Left forelimb (tissue), 1 donor: Measurements from ENCODE around the gene EDDM13.
"Not testable (repeated sequence)": the region's sequence is repeated elsewhere in the genome, so short reads cannot be mapped to it uniquely, and the experiment has no call there.

Experiments used
- DNase-seq: peaks from one replicate; pipeline ENCODE4 v3.0.0-alpha.2; 2018; ENCODE audit warnings: low spot score

EDDM13 gene, protein sequence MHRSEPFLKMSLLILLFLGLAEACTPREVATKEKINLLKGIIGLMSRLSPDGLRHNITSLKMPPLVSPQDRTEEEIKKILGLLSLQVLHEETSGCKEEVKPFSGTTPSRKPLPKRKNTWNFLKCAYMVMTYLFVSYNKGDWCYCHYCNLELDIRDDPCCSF

DNA sequence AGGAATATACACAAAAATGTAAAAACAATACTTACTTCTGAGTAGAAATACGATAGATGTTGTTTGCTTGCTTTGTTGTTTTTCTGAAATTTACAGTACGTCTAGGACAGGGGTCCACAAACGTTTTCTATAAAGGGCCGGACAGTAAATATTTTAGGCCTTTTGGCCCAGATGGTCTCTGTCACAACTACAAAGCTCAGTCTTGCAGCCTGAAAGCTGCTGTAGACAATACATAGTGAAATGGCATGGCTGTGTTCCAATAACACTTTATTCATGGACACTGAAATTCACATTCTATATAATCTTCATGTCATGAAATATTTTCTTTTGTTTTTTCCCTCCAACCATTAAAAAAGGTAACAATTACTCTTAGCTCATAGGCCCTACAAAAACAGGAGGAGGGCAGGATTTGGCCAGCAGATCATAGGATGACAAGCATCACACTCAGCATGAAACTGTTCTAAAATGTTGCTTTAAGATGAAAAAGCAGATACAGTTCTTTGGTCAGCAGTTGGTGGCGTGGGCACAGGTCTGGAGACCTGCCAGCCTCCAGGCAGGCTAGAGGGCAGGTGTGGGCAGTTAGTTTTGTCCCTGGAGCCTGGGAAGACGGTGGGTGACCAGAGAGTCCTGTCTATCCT is at the start of gene EDDM13:
Gene EDDM13 (plus strand): TSS at position 588 of the 638 bp plus-strand sequence. CDS start 87 bp downstream, outside the sequence.
- no peak for DNase-seq

DNA sequence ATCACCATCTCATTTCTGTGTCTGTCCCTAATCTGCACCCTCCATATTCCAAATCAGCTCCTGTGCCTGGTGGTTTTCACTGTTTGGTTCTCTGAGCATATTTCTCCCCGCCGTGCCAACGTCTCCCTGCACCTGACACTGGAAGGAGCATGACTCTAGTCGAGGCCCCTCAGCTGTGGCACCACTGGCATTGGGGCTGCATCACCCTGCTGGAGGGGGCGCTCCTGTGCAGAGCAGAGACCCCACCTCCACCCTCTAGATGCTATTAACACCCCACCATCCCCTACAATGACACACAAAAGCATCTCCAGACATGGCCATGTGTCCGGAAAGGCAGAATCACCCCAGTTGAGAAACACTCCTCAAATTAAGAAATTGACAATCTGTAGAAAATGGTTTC is 49.6 kb upstream of the EDDM13 start:
- DNase-seq: no peak

DNA sequence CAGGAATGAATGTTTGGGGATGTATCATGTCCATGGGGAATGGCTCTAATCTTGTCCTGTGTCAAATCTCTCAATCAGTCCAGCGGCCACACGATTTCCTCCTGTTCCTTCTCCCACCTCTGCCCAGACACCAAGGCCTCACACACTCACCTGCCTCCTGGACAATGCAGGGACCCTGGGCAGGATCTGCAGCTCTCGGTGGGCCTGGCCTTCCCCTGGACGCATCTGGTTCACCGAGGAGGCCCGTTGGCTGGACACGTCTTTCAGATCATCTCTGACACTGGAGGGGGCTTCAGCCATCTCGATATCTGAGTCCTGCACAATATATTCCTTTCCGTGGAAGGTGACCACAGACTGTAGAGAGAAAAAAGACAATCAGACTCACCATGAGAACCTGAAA is 49.1 kb upstream of the EDDM13 start:
- no peak for DNase-seq

DNA sequence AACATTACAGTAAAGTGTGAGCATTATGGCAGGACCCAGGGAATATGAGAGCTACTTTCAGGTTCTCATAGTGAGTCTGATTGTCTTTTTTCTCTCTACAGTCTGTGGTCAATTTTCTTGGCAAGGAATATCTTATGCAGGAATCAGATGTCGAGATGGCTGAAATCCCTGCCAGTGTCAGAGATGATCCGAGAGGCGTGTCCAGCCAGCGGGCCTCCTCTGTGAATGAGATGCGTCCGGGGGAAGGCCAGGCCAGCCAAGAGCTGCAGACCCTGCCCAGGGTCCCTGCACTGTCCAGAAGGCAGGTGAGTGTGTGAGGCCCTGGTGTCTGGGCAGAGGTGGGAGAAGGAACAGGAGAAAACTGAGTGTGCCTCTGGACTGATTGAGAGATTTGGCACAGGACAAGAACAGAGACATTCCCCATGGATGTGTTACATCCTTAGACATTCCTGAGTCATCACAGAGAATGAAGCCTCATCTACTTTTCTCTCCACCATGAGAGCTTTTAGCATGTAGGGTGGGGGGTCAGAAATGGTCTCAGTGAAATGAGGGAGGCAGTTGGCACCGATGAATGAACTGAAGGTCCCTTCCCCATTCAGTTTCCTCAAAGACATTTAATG is 27.3 kb upstream of the EDDM13 start:
- DNase-seq: no peak

DNA sequence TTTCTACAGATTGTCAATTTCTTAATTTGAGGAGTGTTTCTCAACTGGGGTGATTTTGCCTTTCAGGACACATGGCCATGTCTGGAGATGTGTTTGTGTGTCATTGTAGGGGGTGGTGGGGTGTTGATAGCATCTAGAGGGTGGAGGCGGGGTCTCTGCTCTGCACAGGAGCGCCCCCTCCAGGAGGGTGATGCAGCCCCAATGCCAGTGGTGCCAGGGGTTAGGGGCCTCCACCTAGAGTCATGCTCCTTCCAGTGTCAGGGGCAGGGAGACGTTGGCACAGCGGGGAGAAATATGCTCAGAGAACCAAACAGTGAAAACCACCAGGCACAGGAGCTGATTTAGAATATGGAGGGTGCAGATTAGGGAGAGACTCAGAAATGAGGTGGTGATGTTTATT is 26.8 kb upstream of the EDDM13 start:
- DNase-seq: not testable (repeated sequence)

DNA sequence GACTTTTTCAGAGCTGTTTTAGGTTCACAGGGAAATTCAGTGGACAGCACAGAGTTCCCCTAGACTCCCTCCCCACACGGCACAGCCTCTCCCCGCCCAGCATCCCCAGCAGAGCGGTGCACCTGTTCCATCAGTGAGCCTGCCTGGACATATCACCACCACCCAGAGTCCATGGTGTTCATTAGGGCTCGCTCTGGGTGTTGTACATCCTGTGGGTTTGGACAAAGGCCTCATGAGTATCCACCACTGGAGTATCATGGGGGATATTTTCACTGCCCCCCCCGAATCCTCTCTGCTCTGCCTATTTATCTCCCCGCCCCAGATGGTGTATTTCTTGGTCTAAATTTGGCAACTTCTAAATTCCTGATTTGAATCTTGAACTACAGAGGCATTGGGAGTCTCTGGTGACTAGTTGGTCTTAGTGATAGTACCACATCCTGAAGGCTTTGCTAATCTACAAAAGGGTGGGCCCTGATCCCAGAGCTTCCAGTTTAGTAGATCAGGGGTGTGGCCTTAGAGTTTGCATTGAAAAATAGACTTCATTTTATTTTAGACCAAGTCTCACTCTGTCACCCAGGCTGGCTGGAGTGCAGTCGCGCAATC is 23.7 kb upstream of the EDDM13 start:
- not testable (repeated sequence) for DNase-seq

DNA sequence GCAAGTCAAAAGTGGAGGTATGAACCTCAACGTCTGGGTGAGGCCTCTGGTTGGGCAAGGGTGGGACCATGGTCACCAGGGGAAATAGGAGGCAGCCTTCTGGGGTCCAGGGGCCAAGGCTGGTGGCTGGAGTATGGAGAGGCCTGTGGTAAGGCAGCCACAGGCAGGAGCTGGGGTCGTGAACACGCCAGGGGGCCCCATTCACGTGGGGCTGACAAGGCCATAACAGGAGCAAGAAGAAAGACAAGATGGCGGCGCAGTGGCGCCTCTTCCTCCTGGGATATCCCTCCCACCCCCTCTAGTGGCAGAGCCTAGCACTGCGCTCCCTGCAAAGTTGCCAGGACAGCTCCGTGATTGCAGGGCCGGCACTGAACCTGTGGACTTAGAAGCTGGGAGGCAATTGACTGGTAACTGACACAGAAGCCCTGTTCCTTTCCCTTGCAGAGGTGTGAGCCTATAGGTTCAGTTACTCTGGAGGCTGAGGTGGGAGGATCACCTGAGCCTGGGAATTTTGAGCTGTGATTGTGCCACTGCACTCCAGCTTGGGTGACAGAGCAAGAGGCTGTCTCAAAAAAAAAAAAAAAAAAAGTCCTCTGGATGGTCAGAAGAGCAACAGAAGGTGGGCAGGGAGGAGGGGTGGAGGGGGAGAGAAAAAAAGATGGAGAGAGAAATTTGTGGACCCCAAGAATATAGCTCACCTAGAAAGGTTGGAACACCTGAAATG is 19.7 kb upstream of the EDDM13 start:
- peak; percentile 68 for DNase-seq

DNA sequence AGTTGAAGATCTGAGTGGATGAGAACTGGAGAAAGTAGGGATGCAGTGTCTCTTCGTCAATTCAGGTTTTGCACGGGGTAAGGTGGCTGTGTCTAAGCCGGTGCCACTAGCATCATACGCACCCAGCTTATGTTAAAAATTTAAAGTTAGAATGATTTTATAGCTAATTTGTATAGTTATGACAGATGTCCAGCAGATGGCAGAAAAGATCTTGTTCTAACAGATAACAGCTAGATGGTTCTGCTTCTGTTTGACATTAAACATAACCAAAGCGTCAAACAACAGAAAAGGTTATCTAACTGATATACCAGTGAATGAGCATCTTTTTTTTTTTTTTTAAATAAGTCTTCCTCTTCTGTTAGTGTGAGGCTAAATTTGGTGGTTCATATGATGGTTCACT is 18.8 kb upstream of the EDDM13 start:
- DNase-seq: no peak

DNA sequence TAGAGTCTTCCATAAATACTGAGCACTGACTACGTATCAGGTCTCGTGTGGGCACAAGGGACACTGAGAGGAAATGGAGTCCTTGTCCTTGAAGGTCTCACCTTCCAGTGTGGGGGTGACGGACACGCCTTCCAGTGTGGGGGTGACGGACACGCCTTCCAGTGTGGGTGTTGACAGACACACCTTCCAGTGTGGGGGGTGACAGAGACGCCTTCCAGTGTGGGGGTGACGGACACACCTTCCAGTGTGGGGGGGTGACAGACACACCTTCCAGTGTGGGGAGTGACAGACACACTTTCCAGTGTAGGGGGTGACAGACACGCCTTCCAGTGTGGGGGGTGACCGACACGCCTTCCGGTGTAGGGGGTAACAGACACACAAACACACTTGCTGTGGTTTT is 14.3 kb upstream of the EDDM13 start:
- DNase-seq: no peak

DNA sequence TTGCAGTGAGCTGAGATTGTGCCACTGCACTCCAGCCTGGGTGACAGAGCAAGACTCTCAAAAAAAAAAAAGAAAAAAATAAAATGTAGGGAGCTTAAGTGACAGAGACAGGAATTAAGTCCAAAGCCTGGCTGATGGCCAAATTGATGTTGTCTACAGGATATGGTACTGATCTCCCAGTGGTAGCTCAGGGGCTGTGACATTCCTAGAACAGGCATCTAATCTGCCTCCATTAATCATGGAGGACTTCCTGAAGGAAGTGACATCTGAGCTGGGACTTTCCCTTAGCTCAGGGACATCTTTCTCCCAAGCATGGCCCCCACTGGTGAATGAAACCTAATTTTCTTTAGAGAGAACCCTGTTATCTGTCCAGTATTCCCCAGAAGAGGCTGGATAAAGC is 11.4 kb upstream of the EDDM13 start:
- DNase-seq: no peak

DNA sequence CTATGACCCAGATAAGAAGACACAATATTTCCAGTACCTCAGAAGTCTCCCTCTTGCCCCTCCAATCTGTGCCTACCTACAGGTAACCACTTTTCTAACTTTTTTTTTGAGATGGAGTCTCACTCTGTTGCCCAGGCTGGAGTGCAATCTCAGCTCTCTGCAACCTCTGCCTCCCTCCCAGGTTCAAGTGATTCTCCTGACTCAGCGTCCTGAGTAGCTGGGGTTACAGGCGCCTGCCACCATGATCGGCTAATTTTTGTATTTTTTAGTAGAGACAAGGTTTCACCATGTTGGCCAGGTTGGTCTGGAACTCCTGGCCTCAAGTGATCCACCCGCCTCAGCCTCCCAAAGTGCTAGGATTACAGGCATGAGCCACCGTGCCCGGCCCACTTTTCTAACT is 10.6 kb upstream of the EDDM13 start:
- DNase-seq: not testable (repeated sequence)

DNA sequence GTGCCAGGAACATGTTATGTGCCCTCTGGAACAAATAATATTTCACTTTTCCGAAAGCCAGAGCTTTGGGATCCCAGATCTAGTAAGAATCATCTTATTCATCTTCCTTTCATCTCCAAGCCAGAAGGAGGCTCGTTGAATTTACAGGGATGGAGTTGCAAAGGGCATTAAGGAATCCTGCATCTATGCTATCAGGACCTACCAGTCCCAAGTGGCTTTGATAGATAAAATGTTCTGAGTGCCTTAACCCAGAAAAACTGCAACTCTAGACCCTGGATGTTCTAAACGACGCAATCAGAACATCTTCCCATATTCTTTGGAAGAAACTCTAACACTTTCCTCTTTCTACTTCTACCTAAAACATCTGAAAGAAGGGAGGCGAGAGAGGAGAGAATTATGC is 9.2 kb upstream of the EDDM13 start:
- no peak for DNase-seq

DNA sequence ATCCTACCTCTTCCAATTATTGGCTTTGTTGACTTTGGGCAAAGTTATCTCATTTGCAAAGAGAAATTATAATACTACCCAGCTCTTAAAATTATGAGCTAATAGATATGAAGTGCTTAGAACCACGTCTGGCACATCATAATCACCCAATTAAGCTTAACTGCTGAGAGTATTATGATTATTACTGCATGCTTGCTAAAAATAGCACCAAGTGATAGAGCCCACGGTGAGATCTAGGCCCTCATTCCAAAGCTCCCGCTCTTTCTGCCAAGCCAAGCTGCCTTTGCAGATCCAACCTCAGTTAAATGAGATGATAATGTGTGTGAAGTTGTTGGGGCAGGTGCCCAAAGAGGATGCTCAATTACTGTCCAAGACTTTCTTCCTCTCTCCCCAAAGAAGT is 6.5 kb upstream of the EDDM13 start:
- no peak for DNase-seq

DNA sequence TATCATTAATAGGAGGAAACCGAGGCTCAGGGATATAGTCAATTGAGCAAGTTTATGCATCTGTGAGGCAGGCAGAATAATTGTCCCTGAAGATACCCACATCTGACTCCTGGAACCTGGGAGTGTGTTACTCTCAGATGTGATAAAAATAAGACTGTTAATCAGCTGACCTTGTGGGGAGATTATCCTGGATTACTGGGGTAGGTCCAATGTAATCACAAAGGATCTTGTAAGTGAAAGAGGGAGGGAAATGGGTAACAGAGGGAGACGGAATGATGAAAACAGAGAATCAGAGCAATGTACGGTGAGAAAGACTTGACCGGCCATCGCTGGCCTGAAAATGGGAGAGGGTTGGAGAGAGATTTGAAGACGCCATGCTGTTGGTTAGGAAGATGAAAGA is 3.2 kb upstream of the EDDM13 start:
- no peak for DNase-seq

DNA sequence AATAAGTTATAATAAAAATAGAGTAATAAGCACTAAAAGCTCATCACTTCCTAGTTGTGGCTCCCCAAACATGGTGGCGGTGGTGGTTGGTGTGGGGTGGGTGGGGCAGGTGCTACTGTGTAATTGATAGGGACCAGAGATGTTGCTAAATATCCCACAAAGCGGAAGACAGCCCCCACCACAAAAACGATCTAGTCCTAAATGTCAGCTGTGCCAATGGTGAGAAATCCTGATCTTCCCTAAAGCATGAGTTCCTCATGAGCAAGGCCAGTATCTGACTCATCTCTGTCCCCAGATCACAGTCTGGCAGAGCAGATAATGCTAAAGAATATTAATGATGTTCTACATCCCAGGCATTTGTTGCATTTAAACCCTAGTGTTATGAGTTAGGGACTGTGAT is 1.9 kb upstream of the EDDM13 start:
- no peak for DNase-seq

DNA sequence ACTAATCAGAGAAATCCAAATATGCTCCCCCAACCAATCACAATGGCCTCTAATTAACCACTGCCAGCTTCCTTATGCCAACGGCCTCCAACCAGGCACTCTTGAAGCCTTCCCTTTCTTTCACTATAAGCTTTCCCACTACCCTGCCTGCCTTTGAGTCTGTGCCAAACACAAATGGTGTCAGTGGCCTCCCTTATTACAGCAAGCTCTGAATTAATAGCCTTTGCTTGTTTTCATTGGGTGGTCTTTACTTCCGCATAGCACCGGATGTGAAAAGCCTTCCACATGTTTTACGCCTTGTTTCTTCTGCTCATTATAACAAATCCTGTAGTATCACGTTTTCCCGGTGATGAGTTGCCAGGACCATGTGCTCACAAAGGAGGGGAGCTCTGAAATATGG is 1.4 kb upstream of the EDDM13 start:
- no peak for DNase-seq

DNA sequence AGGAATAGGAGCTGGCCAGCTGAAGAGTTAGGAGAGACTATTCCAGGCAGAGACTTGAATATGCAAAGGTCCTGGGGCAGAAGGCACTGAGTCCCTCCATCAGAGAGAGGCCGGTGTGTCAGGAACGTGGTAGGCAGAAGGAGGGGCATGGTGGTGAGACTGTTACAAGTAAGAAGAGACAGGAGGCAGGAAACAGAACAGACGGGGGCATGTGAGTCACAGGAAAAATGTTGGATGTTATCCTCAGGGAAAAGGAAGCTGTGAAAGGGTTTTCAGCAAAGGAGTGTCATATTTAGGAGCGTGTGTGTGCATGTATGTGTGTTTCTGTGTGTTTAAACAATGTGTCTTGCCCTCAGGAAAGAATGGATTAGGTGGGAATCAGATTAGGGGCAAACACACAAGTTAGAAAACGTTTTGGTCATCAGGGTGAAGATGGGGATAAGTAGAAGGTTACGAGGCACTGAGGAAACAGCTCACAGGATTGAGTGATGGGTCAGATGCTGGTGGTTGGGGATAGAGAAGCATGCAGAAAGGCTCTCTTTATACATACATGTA is 1.1 kb downstream of the EDDM13 start:
- DNase-seq: no peak

DNA sequence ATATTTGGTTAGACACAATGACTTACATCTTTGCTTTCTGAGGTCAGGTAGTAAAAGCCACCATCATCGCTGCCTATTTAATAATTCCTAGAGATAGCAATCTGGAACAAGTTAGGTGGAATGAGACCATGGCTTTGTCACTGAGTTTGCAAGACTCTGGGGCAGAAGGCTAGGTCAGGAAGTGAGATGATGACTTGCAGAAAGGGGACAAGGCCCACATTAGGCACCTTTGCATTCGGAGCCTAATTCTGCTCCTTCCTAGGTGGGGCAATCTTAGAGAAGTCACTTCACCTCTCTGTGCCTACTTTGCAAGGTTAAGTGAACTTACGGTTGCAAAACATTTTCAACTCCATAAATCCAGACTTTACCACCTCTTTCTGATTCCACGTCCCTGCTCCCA is 10.3 kb downstream of the EDDM13 start:
- DNase-seq: peak; percentile 9

DNA sequence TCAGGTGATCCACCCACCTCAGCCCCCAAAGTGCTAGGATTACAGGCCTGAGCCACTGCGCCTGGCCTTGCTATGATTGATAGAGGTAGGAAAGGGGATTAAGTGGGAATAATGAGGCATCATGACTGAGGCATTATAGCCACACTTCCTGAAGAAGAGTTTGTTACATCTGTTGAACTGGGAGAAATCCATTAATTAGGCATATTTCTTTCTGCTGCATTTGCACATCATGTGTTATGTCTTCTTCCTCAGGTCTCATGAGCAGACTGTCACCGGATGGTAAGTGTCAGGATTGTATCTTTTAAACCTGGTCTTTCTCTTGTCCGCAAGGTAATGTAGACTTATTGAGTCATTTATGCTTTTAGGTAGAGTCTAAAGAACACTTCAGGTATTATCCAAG is 12.2 kb downstream of the EDDM13 start:
- DNase-seq: no peak

DNA sequence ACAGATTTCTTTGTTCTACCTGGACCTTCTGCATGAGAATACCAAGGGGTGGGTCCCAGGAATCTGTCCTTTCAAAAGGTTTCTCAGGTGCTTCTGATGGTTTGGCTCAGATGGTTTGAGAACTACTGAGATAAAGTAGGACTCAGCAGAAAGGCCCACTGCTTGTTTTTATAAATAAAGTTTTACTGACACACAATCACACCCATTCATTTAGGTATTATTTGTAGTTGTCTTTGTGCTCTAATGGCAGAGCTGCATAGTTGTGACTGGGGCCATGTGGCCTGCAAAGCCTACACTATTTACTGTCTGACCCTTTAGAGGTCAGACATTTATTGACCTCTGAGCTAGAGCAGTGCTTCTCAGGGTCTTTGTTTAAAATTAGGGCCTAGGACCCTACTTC is 17.6 kb downstream of the EDDM13 start:
- DNase-seq: no peak

DNA sequence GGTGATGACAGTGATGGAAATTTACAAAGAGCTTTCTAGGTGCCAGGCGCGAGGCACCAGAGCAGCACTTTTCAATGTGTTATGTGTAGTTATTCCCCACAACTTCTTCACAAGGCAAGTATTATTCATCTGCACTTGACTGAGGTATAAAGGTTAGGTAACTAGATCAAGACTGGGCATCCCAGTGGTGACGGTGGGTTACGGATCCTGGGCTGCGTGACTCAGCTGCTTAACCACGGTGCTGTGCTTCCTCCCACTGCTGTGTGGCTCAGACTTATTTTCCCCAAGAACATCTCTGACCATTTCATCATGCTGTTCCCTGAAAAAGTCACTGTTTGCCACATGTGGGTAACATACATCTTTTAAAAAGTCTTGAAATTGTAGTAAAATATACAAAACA is 19.3 kb downstream of the EDDM13 start:
- peak; percentile 31 for DNase-seq

DNA sequence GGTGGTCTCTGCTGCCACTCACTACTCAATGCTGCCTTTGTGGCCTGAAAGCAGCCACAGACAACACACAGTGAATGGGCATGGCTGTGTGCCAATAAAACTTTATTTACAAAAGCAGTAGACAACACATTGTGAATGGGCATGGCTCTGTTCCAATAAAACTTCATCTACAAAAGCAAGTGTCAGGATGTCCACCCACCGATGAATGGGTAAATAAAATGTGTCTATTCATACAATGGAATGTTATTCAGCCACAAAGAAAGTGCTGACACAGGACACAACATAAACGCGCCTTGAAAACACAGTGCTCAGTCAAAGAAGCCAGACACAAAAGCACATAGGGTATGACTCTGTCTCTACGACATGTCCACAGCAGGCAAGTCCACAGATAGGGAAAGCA is 22.0 kb downstream of the EDDM13 start:
- no peak for DNase-seq
